ENCODE data around the gene REC8.

GRCh38 chr14:24190416-24190815, 18.5 kb downstream of the REC8 start:
- TF ChIP-seq TAF1 (IDR thresholded peaks at IDR 0.05; ENCODE audit: borderline replicate concordance, low read depth, low read length) (no peak), POLR2A (IDR thresholded peaks at IDR 0.05; ENCODE audit: low read depth, low read length) (no peak)

All from GM12892 (cell line).